IMR-90 (cell line): ENCODE results near the gene PLEKHH2. TPM values are rescaled to one million over a fixed set of nuclear protein-coding genes. Genes with fewer than 3 reads are reported as not detected.

ENCODE experiments used
- ATAC-seq: fragments of 200-7000 bp; cut with Tn5 transposase; 2 replicates; pipeline ENCODE4 v1.9.1; 2020; ENCODE audit warnings: low read depth, mild to moderate bottlenecking, moderate library complexity
- BruUV-seq: library from RNA; stranded (reverse); fragments of 400-500 nt; replicated peaks from 2 replicates; lab custom pipeline; 2021; lab: Mats Ljungman, UMichigan
- CTCF ChIA-PET: fragments of 300-600 bp; formaldehyde crosslinking; extraction: SDS; loops from one replicate; lab custom pipeline; 2021; ENCODE audit warnings: antibody characterized with exemption; lab: Yijun Ruan, JAX
- POLR2A ChIA-PET: fragments of 300-600 bp; sonication (Branson Sonifier 250); formaldehyde crosslinking; loops from one replicate; lab custom pipeline; 2022; ENCODE audit warnings: antibody characterized with exemption; ENCODE audit not compliant: unreplicated experiment; lab: Charles Lee
- DNase-seq: peaks from one replicate; pipeline ENCODE4 v3.0.0; 2013
- H2AFZ ChIP-seq: replicated peaks from 2 replicates; pipeline ENCODE3; 2013; ENCODE audit warnings: low read length, mild to moderate bottlenecking; ENCODE audit not compliant: poor library complexity
- H2AK5ac ChIP-seq: 2 replicates; pipeline ENCODE4 v1.6.1; 2013; ENCODE audit warnings: low read depth, low read length, inconsistent platforms
- H2AK9ac ChIP-seq: replicated peaks from 2 replicates; pipeline ENCODE3; 2013; ENCODE audit warnings: mild to moderate bottlenecking, low read depth, low read length, moderate library complexity; ENCODE audit not compliant: poor library complexity
- H2BK120ac ChIP-seq: 2 replicates; pipeline ENCODE4 v1.6.1; 2013; ENCODE audit warnings: low read depth, low read length, inconsistent platforms
- H2BK15ac ChIP-seq: 3 replicates; pipeline ENCODE4 v1.6.1; 2013; ENCODE audit warnings: low read depth, low read length, inconsistent platforms
- H2BK20ac ChIP-seq: 2 replicates; pipeline ENCODE4 v1.6.1; 2013; ENCODE audit warnings: low read depth, mild to moderate bottlenecking, inconsistent platforms, low read length, moderate library complexity
- H2BK5ac ChIP-seq: 2 replicates; pipeline ENCODE4 v1.6.1; 2013; ENCODE audit warnings: mild to moderate bottlenecking, low read depth, low read length, inconsistent platforms; ENCODE audit not compliant: poor library complexity, severe bottlenecking
- H3K14ac ChIP-seq: replicated peaks from 2 replicates; pipeline ENCODE4 v1.6.1; 2013; ENCODE audit warnings: low read depth, low read length, inconsistent platforms
- H3K18ac ChIP-seq: 2 replicates; pipeline ENCODE4 v1.6.1; 2013; ENCODE audit warnings: low read depth, low read length, control low read depth
- H3K23ac ChIP-seq: 2 replicates; pipeline ENCODE4 v1.6.1; 2013; ENCODE audit warnings: low read depth, low read length, inconsistent platforms
- H3K27ac ChIP-seq: 2 replicates; pipeline ENCODE4 v1.5.1; 2013; ENCODE audit warnings: mild to moderate bottlenecking, control low read depth, low read length; ENCODE audit not compliant: insufficient read depth
- H3K27me3 ChIP-seq: 2 replicates; pipeline ENCODE4 v1.6.1; 2013; ENCODE audit warnings: low read length; ENCODE audit not compliant: control insufficient read depth, insufficient read depth
- H3K36me3 ChIP-seq: 2 replicates; pipeline ENCODE4 v1.6.1; 2013; ENCODE audit warnings: low read length, mixed read lengths; ENCODE audit not compliant: control insufficient read depth, insufficient read depth
- H3K4ac ChIP-seq: 2 replicates; pipeline ENCODE4 v1.6.1; 2013; ENCODE audit warnings: low read depth, low read length, inconsistent platforms
- H3K4me1 ChIP-seq: 2 replicates; pipeline ENCODE4 v1.6.1; 2013; ENCODE audit warnings: low read length, mixed read lengths; ENCODE audit not compliant: control insufficient read depth, insufficient read depth
- H3K4me2 ChIP-seq: 2 replicates; pipeline ENCODE4 v1.6.1; 2013; ENCODE audit warnings: low read depth, mild to moderate bottlenecking, control low read depth, low read length, moderate library complexity
- H3K4me3 ChIP-seq: 2 replicates; pipeline ENCODE4 v1.5.1; 2013; ENCODE audit warnings: low read depth, mild to moderate bottlenecking, control low read depth, low read length, moderate library complexity; ENCODE audit not compliant: insufficient read depth
- H3K56ac ChIP-seq: 2 replicates; pipeline ENCODE4 v1.6.1; 2013; ENCODE audit warnings: low read length, inconsistent platforms; ENCODE audit not compliant: insufficient read depth; ENCODE audit errors: extremely low read depth
- H3K79me1 ChIP-seq, 2 experiments: 2 replicates each; pipeline ENCODE4 v1.6.1; 2013; ENCODE audit warnings: low read length in 2 of 2, inconsistent platforms in 1 of 2, low read depth in 1 of 2
- H3K9ac ChIP-seq: 2 replicates; pipeline ENCODE4 v1.6.1; 2013; ENCODE audit warnings: low read depth, low read length, control low read depth
- H3K9me1 ChIP-seq: 2 replicates; pipeline ENCODE4 v1.6.1; 2013; ENCODE audit warnings: low read length, inconsistent platforms; ENCODE audit not compliant: insufficient read depth
- H3K9me3 ChIP-seq: 2 replicates; pipeline ENCODE4 v1.6.1; 2013; ENCODE audit warnings: low read length; ENCODE audit not compliant: control insufficient read depth, insufficient read depth
- H4K20me1 ChIP-seq: 2 replicates; pipeline ENCODE4 v1.6.1; 2013; ENCODE audit warnings: low read length, inconsistent platforms; ENCODE audit not compliant: insufficient read depth
- H4K5ac ChIP-seq: 2 replicates; pipeline ENCODE4 v1.6.1; 2013; ENCODE audit warnings: mild to moderate bottlenecking, low read depth, low read length, control low read depth
- H4K8ac ChIP-seq, 2 experiments: 2 replicates each; pipeline ENCODE4 v1.6.1; 2013; ENCODE audit warnings: low read depth in 2 of 2, low read length in 2 of 2, control low read depth in 1 of 2, inconsistent platforms in 1 of 2
- H4K91ac ChIP-seq: 2 replicates; pipeline ENCODE4 v1.6.1; 2013; ENCODE audit warnings: low read depth, low read length, inconsistent platforms; ENCODE audit not compliant: insufficient read depth
- BHLHE40 ChIP-seq: fragments of 150-350 bp; IDR thresholded peaks from 2 replicates; pipeline ENCODE4 v1.6.1; 2016; ENCODE audit warnings: mild to moderate bottlenecking, low read depth, low read length
- CHD1 ChIP-seq: IDR thresholded peaks from 2 replicates; pipeline ENCODE4 v1.6.1; 2012; ENCODE audit warnings: low read depth, low read length, improper control_type of control experiment
- CTCF ChIP-seq: conservative IDR thresholded peaks from 2 replicates; pipeline ENCODE4 v1.5.1; 2012; ENCODE audit warnings: mild to moderate bottlenecking, low read depth, low read length, improper control_type of control experiment
- MAFK ChIP-seq: IDR thresholded peaks from 2 replicates; pipeline ENCODE4 v1.6.1; 2012; ENCODE audit warnings: low read depth, low read length, improper control_type of control experiment
- MXI1 ChIP-seq: IDR thresholded peaks from 2 replicates; pipeline ENCODE4 v1.6.1; 2012; ENCODE audit warnings: low read depth, mild to moderate bottlenecking, low read length, moderate library complexity, borderline replicate concordance
- NFE2L2 ChIP-seq: fragments of 150-350 bp; IDR thresholded peaks from 2 replicates; pipeline ENCODE4 v1.6.1; 2016; ENCODE audit warnings: low read depth, mild to moderate bottlenecking, low read length
- POLR2A ChIP-seq: IDR thresholded peaks from 2 replicates; pipeline ENCODE4 v1.6.1; 2012; ENCODE audit warnings: mild to moderate bottlenecking, low read depth, low read length
- RCOR1 ChIP-seq: IDR thresholded peaks from 2 replicates; pipeline ENCODE4 v1.6.1; 2012; ENCODE audit warnings: mild to moderate bottlenecking, low read length, improper control_type of control experiment; ENCODE audit not compliant: insufficient replicate concordance
- dilution Hi-C: fragments of 300-500 bp; cut with HindIII; formaldehyde crosslinking; loops from one replicate; pipeline ENCODE4 v1.14.3; 2018; ENCODE audit warnings: low sequenced_read_pairs; ENCODE audit not compliant: unreplicated experiment
- in situ Hi-C: fragments of 300-500 bp; cut with MboI; formaldehyde crosslinking; loops from 3 replicates; pipeline ENCODE4 v1.14.3; 2019; ENCODE audit warnings: low sequenced_read_pairs, inconsistent platforms, mixed read lengths
- intact Hi-C: fragments of 100-400 bp; cut with micrococcal nuclease; formaldehyde crosslinking; loops from 2 replicates; pipeline ENCODE4 v1.10.0; 2022
- polyA plus RNA-seq, 3 experiments: library from polyadenylated mRNA; depleted of rRNA; stranded (reverse); fragments of >200 nt; gene quantifications; 2 replicates each; pipeline ENCODE4 v1.2.3, GENCODE V29; 2012; ENCODE audit warnings: low replicate concordance in 1 of 3
- total RNA-seq: library from RNA; depleted of rRNA; stranded (reverse); fragments of >200 nt; gene quantifications from 2 replicates; pipeline ENCODE4 v1.2.3, GENCODE V29; 2012
- TF ChIP-seq, protein P1 (sequence below): fragments of 150-350 bp; IDR thresholded peaks from 2 replicates; pipeline ENCODE4 v1.6.1; 2016; ENCODE audit warnings: low read depth, mild to moderate bottlenecking, low read length, moderate library complexity, borderline replicate concordance

PLEKHH2 gene
- total and polyA plus RNA-seq, 2 of the 4 experiments (the other 2 are of a cell fraction) = 2.0 to 3.3 TPM

DNA sequence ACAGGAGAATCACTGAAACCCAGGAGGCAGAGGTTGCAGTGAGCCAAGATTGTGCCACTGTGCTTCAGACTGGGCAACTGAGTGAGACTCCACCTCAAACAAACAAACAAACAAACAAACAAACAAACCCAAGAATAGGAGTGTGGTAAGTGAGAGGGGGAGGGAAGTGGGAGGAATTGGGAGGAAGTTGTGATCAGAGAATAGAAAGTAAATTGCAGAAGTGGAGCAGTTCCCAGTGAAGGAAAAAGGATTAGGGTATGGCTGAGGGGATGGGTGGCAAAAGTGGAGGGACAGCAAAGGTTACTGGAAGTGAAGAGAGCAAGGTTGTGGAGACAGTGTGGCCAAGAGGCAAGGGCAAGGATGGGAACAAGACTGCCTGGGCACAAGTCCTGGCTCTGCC, 80.3 kb downstream of the PLEKHH2 start:
- no peak overlapping the region for H2BK5ac ChIP-seq
- no peaks in the 10 kb centered on the region for H3K9me3 ChIP-seq
- no peak overlapping the region for H3K56ac ChIP-seq
- H3K4me1 ChIP-seq = no peaks in the 10 kb centered on the region
- no peak overlapping the region for H2AK5ac ChIP-seq
- in situ Hi-C loops = no loop called here
- TF ChIP-seq RCOR1 = no peak
- TF ChIP-seq BHLHE40 = no peak
- TF ChIP-seq MXI1 = no peak
- TF ChIP-seq CHD1 = no peak
- no peak for TF ChIP-seq NFE2L2
- no peak for TF ChIP-seq CTCF
- no peak for TF ChIP-seq POLR2A
- TF ChIP-seq MAFK = no peak
- TF ChIP-seq, protein P1, sequence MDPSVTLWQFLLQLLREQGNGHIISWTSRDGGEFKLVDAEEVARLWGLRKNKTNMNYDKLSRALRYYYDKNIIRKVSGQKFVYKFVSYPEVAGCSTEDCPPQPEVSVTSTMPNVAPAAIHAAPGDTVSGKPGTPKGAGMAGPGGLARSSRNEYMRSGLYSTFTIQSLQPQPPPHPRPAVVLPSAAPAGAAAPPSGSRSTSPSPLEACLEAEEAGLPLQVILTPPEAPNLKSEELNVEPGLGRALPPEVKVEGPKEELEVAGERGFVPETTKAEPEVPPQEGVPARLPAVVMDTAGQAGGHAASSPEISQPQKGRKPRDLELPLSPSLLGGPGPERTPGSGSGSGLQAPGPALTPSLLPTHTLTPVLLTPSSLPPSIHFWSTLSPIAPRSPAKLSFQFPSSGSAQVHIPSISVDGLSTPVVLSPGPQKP = no peak
- POLR2A ChIA-PET = no interaction called here
- no peak overlapping the region for H3K23ac ChIP-seq
- intact Hi-C loops = no loop called here
- dilution Hi-C loops = no loop called here
- no peak overlapping the region for H2BK120ac ChIP-seq
- ATAC-seq (no peak), DNase-seq (no peak)
- H3K79me1 ChIP-seq = no peaks in the 10 kb centered on the region
- H4K5ac ChIP-seq = no peak overlapping the region
- H3K9ac ChIP-seq = no peak overlapping the region
- no peak overlapping the region for H2AK9ac ChIP-seq
- BruUV-seq = no TSS peak
- no peaks in the 10 kb centered on the region for H3K36me3 ChIP-seq
- no peaks in the 10 kb centered on the region for H3K27me3 ChIP-seq
- no peak overlapping the region for H3K4ac ChIP-seq
- no peak overlapping the region for H4K91ac ChIP-seq
- no peak overlapping the region for H3K18ac ChIP-seq
- CTCF ChIA-PET = no interaction called here
- H3K27ac ChIP-seq = no peak overlapping the region
- H3K4me3 ChIP-seq = no peak overlapping the region
- no peaks in the 10 kb centered on the region for H3K9me1 ChIP-seq
- H2BK15ac ChIP-seq = no peak overlapping the region
- no peak overlapping the region; the same call in 1 of the 2 replicates for H3K14ac ChIP-seq
- H4K8ac ChIP-seq = no peak overlapping the region
- no peak overlapping the region for H2BK20ac ChIP-seq
- H4K20me1 ChIP-seq = no peaks in the 10 kb centered on the region
- no peak overlapping the region for H3K4me2 ChIP-seq
- H2AFZ ChIP-seq = no peak overlapping the region
